Activated CD4-positive, alpha-beta T cell treated with anti-CD3 and anti-CD28 coated beads for 1 hour (primary cell): ENCODE results near the gene ARHGEF37.

Experiments used
- DNase-seq: peaks from one replicate; pipeline ENCODE4 v3.0.0-alpha.2; 2020

Gene ARHGEF37

GRCh38 chr5:149605354-149605997, 24.2 kb downstream of the ARHGEF37 start:
- DNase-seq: no peak

GRCh38 chr5:149605998-149606724, 24.9 kb downstream of the ARHGEF37 start:
- DNase-seq: no peak

DNA sequence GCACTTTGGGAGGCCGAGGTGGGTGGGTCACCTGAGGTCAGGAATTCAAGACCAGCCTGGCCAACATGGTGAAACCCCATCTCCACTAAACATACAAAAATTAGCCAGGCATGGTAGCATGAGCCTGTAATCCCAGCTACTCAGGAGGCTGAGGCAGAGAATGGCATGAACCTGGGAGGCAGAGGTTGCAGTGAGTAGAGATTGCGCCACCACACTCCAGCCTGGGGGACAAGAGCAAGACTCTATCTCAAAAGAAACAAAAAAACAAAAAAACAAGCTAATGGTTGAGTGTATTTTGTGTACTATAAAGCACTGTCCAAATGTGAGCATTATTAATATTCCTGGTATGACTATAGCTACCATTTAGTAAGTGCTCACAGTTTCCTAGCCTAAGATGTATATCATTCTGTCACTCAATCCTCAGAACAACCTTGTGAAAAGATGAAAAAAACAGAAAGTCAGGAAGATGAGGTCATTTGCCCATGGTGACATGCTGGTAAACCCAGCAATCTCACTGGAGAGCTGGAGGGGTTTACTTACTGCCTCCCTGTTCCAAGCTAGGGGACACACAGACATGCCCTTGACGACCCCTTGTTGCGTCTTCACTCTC, 27.7 kb downstream of the ARHGEF37 start:
- no peak for DNase-seq

DNA sequence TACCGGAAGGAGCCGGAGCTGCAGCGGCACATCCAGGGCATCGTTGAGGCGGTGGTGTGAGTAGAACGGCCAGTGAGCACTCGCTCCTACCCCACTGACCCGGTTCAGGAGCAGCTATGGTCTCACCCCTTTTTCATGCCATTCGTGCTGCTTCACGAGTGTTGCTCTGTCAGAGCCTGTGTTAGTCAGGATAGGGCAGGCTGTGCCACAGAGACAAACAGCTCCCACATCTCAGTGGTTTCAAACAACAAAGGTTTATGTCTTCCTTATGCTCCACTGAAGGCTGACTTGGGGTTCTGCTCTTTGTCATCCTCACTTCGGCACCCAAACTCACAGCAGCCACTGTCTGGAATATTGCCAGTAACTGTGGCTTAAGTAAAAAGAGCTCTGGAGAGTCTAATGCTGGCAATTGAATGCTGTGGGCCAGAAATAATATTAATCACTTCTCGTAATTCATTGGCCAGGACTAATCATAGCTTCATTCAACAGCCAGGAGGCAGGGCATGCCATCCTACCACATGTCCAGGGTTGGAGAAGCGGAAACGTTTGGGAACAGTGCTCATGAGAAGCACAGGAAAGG, 28.4 kb downstream of the ARHGEF37 start:
- DNase-seq: no peak

DNA sequence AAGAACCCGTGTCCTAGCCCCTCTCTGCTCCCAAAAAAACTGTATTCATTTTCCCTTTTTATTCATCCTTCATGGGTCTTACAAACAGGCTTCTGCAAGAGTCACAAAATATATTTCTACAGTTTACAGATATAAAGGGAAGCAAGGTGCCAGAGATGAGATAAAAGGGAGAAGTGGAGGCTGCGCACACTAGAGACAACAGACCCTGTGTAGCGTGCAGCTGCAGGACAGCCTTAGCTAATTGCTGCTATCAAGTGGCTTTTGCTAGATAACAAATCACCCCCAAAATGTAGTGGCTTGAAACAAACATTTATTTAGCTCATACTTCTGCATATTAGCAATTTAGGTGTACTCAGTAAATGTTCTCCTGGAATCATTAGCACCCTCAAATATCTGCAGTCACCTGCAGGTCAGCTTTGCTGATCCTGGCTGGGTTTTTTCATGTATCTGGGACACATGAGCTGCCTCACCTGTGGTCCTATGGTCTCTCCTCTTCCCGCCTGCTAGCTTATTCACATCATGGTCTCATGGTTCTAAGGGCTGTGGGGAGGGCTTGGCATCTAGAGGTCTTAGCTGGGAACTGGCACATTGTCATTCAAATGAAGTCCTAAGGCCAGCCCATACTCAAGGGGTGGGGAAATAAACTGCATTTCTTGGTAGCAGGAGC, 29.4 kb downstream of the ARHGEF37 start:
- no peak for DNase-seq

GRCh38 chr5:149611326-149611725, 30.0 kb downstream of the ARHGEF37 start:
- no peak for DNase-seq

DNA sequence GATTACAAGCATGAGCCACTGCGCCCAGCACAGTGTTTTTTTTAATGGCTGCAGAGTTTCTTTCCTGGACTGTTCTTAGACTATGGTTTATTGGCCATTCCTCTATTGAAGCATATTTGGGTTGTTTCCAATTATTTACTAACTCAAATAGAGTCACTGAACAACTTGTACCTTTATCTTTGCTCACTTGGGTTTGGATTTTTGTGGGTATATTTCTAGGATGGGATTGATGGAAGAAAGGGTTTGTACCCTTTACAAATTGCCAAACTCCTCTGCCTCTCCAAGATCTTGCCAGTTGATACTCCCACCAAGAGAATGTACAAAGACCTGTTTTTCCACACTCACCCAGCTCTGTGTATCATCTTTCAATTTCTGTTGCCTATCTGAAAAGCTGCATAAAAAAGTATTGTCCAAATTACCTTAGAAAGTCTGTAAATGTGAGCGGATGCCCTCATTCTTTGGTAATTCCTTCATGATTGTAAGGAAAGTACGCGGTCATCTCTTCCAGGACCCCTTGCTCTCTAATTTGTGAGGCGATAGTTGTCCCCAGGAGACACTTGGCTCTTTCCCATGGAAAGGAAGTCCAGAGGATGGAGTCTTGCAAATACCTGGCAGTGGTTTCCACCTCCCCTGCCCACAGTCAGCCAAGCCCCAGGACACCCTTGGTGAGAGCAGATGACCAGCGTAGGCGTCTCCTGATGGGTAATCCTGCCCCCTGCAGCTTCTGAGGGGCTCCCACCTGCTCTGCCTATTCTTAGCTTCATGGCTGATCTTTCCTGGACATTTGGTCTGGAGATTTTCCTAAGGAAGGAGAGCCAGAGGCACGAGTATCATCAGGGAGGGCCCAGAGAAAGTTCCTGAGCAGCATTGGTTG, 33.0 kb downstream of the ARHGEF37 start:
- DNase-seq: no peak

DNA sequence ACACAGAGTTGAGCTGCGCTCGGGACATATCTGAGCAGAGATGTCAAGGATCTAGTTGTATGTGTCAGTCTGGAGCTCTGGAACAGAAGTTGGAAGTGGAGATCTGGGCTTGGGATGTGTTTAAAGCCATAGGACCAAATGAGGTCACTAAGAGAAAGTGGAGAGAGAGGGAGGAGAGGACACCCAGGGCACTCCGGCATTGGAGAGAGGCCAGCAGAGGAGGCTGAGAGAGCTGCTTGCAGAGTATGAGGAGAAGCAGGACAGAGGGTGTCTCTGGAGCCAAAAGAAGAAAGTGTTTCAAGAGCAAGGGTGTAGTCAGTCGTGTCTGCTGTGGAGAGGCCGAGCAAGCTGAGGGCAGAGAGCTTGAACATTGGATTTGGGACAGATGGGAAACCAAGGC, 34.7 kb downstream of the ARHGEF37 start:
- DNase-seq: no peak

- DNase-seq: no peak
Measured at GRCh38 chr5:149616727-149617285, 35.5 kb downstream of the ARHGEF37 start.

DNA sequence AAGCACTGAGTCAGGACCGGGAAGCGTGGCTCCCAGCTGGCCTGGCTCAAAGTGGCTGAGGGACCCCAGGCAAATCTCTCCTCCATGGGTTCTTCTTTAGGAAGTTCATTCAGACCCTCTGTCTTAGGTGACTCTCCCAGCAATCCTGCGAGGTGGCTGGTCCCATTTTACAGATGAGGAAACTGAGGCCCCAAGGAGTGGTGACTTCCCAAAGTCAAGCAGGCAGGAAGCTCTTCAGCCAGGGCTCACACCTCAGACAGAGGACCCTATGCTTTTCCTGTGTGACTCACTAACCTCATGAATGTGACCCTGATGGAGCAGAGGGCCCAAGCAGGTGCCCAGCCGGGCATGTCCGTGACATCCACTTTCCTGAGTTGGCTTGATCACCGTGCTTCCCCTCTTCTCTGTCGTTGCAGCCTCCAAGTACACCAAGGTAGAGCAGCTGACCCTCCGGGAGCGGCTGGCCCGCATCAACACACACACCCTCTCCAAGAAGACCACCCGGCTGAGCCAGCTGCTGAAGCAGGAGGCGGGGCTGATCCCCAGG, 36.5 kb downstream of the ARHGEF37 start:
- DNase-seq: no peak

GRCh38 chr5:149618581-149619248, 37.4 kb downstream of the ARHGEF37 start:
- no peak for DNase-seq

DNA sequence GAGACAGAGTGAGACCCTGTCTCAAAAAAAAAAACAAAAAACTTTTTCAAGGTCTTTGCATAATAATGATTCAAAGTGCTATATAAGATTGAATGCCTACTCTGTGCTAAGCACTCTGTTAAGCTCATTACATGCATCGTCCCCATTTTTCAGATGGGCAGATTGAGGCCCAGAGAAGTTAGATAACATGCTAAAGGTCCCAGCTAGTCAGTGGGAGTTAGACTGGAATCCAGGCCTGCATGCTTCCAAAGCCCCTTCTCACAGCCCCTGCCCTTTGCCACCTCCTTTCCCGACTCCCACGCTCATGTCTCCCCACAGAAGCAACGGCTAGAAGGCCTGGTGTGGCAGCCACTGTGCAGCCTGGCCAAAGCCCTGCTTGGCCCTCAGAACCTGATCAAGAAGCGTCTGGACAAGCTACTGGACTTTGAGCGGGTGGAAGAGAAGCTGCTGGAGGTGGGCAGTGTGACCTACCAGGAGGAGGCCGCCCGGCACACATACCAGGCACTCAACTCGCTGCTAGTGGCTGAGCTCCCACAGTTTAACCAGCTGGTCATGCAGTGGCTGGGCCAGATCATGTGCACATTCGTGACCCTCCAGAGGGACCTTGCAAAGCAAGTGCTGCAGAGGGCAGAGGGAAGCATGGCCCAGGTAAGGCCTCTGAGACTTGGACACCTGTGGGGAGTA, 40.3 kb downstream of the ARHGEF37 start:
- DNase-seq: no peak

DNA sequence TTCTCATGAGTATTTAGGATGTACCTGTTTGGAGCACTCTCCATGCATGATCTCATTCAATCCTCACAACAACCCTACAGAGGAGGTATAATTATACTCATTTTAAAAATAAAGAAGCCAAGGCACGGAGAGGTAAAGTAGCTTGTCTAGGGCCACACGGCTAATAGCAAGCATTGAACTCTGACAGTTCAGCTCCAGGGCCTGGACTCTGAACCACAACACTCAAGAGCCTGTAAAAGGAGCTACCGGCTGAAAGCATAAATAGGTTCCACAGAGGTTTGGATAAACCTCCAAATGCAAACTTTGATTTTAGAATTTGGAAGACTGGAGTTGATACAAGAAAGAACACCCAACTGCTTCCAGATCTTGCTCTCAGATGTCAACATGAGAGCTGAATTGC, 41.2 kb downstream of the ARHGEF37 start:
- no peak for DNase-seq

GRCh38 chr5:149623473-149623872, 42.2 kb downstream of the ARHGEF37 start:
- DNase-seq: no peak

- no peak for DNase-seq
Measured at GRCh38 chr5:149627070-149627469, 45.8 kb downstream of the ARHGEF37 start.

DNA sequence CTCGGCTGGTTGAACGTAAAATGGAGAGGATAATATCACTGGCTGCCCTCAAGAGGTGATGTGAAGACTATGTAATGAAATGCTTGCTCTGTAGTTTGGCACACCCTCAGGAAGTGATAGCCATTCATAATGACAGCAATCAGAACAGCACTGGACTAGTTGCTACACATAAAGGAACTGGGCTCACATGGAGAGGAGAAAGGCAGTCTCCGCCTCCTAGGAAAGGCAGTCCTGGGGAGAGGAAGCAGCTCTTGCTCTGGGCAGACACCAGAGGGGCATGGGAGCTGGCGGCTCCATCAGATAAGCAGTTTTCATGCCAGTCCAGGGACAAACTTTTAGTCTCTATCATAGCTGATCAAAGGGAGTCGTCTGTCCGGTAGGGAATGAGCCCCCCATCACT, 46.9 kb downstream of the ARHGEF37 start:
- DNase-seq: no peak

DNA sequence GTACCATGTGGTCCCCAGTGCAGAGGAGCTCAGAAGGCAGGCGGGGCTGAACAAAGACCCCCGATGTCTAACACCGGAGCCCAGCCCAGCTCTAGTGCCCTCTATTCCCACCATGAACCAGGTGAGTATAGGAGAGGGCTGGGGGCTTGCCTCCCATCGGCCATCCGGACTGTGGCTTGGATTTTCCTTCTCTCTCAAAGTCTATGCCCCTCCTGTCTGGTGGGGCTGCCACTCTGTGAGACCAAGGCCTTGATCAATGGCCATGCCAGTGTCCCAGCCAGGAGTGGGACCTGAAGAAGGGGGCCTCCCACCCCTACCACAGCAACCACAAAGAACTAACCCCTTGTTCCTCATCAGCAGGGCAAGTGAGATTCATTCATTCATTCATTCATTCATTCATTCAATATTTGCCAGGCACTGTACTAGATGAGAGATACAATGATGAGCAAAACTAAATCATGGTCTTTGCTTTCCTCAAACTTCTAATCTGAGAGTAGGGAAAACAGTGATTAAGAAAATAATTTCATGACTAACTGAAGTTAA, 47.6 kb downstream of the ARHGEF37 start:
- no peak for DNase-seq

- no peak for DNase-seq
Measured at GRCh38 chr5:149629421-149629820, 48.1 kb downstream of the ARHGEF37 start.

- no peak for DNase-seq
Measured at GRCh38 chr5:149630337-149630736, 49.0 kb downstream of the ARHGEF37 start.

GRCh38 chr5:149631506-149631905, 50.2 kb downstream of the ARHGEF37 start:
- no peak for DNase-seq
